Loucy (cell line): ENCODE measurements around the gene STK32C.

ENCODE experiments used
- H2AFZ ChIP-seq: fragments of 200-600 bp; sonication (generic); 2 replicates; pipeline ENCODE4 v1.6.0; 2016; ENCODE audit warnings: antibody characterized with exemption, mild to moderate bottlenecking, low read length, moderate library complexity
- H3F3A ChIP-seq: fragments of 200-600 bp; 2 replicates; pipeline ENCODE4 v1.6.0; 2016; ENCODE audit warnings: antibody characterized with exemption, low read depth, mild to moderate bottlenecking
- H3K27me3 ChIP-seq: fragments of 200-600 bp; sonication (generic); 2 replicates; pipeline ENCODE4 v1.6.1; 2014; ENCODE audit warnings: low read length, mild to moderate bottlenecking; ENCODE audit not compliant: insufficient read depth, poor library complexity, severe bottlenecking
- H3K36me3 ChIP-seq: fragments of 200-600 bp; sonication (generic); 2 replicates; pipeline ENCODE4 v1.6.1; 2016; ENCODE audit warnings: low read length; ENCODE audit not compliant: insufficient read depth
- H3K4me1 ChIP-seq: fragments of 200-600 bp; sonication (generic); 2 replicates; pipeline ENCODE4 v1.5.1; 2014; ENCODE audit warnings: low read length, mild to moderate bottlenecking; ENCODE audit not compliant: insufficient read depth, poor library complexity, severe bottlenecking
- H3K4me2 ChIP-seq: fragments of 200-600 bp; sonication (generic); 2 replicates; pipeline ENCODE4 v1.6.0; 2014; ENCODE audit warnings: antibody characterized with exemption, low read length, low read depth, mild to moderate bottlenecking; ENCODE audit not compliant: poor library complexity, severe bottlenecking
- H3K4me3 ChIP-seq: fragments of 200-600 bp; sonication (generic); 2 replicates; pipeline ENCODE4 v1.5.1; 2014; ENCODE audit warnings: low read length, mild to moderate bottlenecking, mixed read lengths; ENCODE audit not compliant: poor library complexity, severe bottlenecking
- H3K79me2 ChIP-seq: fragments of 200-600 bp; sonication (generic); 2 replicates; pipeline ENCODE4 v1.6.1; 2014; ENCODE audit warnings: low read length; ENCODE audit not compliant: insufficient read depth
- H3K9ac ChIP-seq: fragments of 200-600 bp; sonication (generic); 2 replicates; pipeline ENCODE4 v1.6.0; 2014; ENCODE audit warnings: mild to moderate bottlenecking, low read depth, low read length, moderate library complexity; ENCODE audit not compliant: poor library complexity, severe bottlenecking
- H3K9me2 ChIP-seq: fragments of 200-600 bp; sonication (generic); replicated peaks from 2 replicates; pipeline ENCODE4 v1.6.1; 2016; ENCODE audit warnings: low read depth, low read length, mixed read lengths
- H3K9me3 ChIP-seq: fragments of 200-600 bp; sonication (generic); 2 replicates; pipeline ENCODE4 v1.6.1; 2014; ENCODE audit warnings: mild to moderate bottlenecking, antibody characterized with exemption, low read length, low read depth; ENCODE audit not compliant: insufficient read depth
- H4K20me1 ChIP-seq: fragments of 200-600 bp; sonication (generic); 2 replicates; pipeline ENCODE4 v1.6.0; 2014; ENCODE audit warnings: antibody characterized with exemption, low read length, mild to moderate bottlenecking; ENCODE audit not compliant: insufficient read depth, poor library complexity, severe bottlenecking
- CTCF ChIP-seq: fragments of 200-600 bp; sonication (generic); conservative IDR thresholded peaks from 2 replicates; pipeline ENCODE4 v1.5.1; 2014; ENCODE audit warnings: mild to moderate bottlenecking, antibody characterized with exemption, low read length
- EZH2phosphoT487 ChIP-seq: fragments of 200-600 bp; IDR thresholded peaks from 2 replicates; pipeline ENCODE4 v1.6.1; 2018; ENCODE audit warnings: antibody characterized with exemption, mild to moderate bottlenecking, moderate library complexity, borderline replicate concordance

Gene STK32C

GRCh38 chr10:132213917-132214316 lies 93.8 kb downstream of the STK32C start:
- H3K4me3 ChIP-seq = no peak overlapping the region
- no peaks in the 10 kb centered on the region for H3K36me3 ChIP-seq
- no peaks in the 10 kb centered on the region for H3K4me1 ChIP-seq
- H3K9me2 ChIP-seq = no peaks in the 10 kb centered on the region
- peaks cover 5% of the 10 kb centered on the region; the same call in 1 of the 2 replicates for H3K9me3 ChIP-seq
- TF ChIP-seq EZH2phosphoT487 = no peak
- no peak for TF ChIP-seq CTCF
- H2AFZ ChIP-seq = no peak overlapping the region
- H3K4me2 ChIP-seq = no peak overlapping the region
- no peak overlapping the region for H3K9ac ChIP-seq
- H4K20me1 ChIP-seq = no peaks in the 10 kb centered on the region
- H3K79me2 ChIP-seq = no peaks in the 10 kb centered on the region
- no peaks in the 10 kb centered on the region for H3F3A ChIP-seq
- no peaks in the 10 kb centered on the region for H3K27me3 ChIP-seq

GRCh38 chr10:132212816-132213215 lies 94.9 kb downstream of the STK32C start:
- no peak overlapping the region for H3K4me2 ChIP-seq
- no peaks in the 10 kb centered on the region for H4K20me1 ChIP-seq
- H3K4me3 ChIP-seq = no peak overlapping the region
- H2AFZ ChIP-seq = no peak overlapping the region
- no peaks in the 10 kb centered on the region; the same call in 1 of the 2 replicates for H3K9me3 ChIP-seq
- H3K9me2 ChIP-seq = no peaks in the 10 kb centered on the region
- TF ChIP-seq EZH2phosphoT487 = no peak
- TF ChIP-seq CTCF = no peak
- H3K36me3 ChIP-seq = no peaks in the 10 kb centered on the region
- H3K27me3 ChIP-seq = no peaks in the 10 kb centered on the region
- H3K9ac ChIP-seq = no peak overlapping the region
- H3F3A ChIP-seq = no peaks in the 10 kb centered on the region
- H3K79me2 ChIP-seq = no peaks in the 10 kb centered on the region
- no peaks in the 10 kb centered on the region for H3K4me1 ChIP-seq

GRCh38 chr10:132211246-132211645 lies 96.5 kb downstream of the STK32C start:
- Histone ChIP-seq H3K4me2 (no peak overlapping the region), H3K36me3 (no peaks in the 10 kb centered on the region), H3K27me3 (no peaks in the 10 kb centered on the region), H3K9ac (no peak overlapping the region), H3K79me2 (no peaks in the 10 kb centered on the region), H2AFZ (no peak overlapping the region), H3F3A (no peaks in the 10 kb centered on the region), H3K4me3 (no peak overlapping the region), H3K9me3 (no peaks in the 10 kb centered on the region; the same call in 1 of the 2 replicates), H3K4me1 (no peaks in the 10 kb centered on the region), H4K20me1 (no peaks in the 10 kb centered on the region), H3K9me2 (no peaks in the 10 kb centered on the region)
- TF ChIP-seq CTCF = no peak
- TF ChIP-seq EZH2phosphoT487 = no peak
